ENCODE measurements around the gene SMC1A.

Gene SMC1A

DNA sequence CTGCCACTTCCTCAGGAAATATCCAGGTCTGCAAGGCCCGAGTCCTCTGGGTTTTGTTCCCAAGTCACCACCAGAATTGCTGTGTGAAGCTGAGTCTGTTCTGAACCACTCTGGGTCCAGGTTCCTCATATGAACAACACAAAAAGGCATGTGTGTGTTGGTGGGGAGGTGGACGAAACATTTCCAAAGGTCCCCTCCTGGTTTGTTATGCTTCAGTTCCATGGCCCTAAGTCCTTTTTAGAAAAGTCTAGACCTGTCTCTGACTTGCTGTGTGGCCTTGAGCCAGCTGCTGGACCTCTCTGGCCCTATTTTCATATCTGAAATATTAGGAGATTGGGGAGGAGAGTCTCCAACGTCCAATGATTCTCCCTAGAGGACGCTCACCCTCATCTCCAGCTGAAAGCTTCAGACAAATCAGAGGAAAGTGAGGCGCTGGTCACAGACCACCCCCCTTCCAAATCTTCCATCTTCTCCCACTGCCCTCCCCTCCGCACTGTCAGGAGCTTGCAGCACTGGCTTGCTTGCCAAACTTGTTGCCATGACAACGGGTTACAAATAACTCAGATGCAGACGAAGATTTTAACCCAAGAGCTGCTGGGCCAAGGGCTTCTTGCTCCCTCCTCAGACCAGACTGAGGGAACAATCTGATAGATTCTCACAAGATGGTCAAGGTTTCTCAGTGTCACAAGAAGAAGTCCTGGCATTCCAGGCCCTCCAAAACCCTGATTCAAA is 64.5 kb downstream of the SMC1A start:
- Histone ChIP-seq H3K36me3 (replicated peaks) (no peaks in the 10 kb centered on the region), H3K4me3 (ENCODE audit: low read depth, low read length) (no peak overlapping the region), H3K27me3 (replicated peaks) (no peaks in the 10 kb centered on the region), H3K27ac (no peak overlapping the region)
- TF ChIP-seq, protein P1, sequence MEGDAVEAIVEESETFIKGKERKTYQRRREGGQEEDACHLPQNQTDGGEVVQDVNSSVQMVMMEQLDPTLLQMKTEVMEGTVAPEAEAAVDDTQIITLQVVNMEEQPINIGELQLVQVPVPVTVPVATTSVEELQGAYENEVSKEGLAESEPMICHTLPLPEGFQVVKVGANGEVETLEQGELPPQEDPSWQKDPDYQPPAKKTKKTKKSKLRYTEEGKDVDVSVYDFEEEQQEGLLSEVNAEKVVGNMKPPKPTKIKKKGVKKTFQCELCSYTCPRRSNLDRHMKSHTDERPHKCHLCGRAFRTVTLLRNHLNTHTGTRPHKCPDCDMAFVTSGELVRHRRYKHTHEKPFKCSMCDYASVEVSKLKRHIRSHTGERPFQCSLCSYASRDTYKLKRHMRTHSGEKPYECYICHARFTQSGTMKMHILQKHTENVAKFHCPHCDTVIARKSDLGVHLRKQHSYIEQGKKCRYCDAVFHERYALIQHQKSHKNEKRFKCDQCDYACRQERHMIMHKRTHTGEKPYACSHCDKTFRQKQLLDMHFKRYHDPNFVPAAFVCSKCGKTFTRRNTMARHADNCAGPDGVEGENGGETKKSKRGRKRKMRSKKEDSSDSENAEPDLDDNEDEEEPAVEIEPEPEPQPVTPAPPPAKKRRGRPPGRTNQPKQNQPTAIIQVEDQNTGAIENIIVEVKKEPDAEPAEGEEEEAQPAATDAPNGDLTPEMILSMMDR (IDR thresholded peaks at IDR 0.05; ENCODE audit: low read depth, low read length, missing control alignments) = no peak
- in situ Hi-C loops (cut with HindIII; ENCODE audit: low pct_ligation_motif_present, low sequenced_read_pairs) = no loop called here
- peak; percentile 41 for DNase-seq

DNA sequence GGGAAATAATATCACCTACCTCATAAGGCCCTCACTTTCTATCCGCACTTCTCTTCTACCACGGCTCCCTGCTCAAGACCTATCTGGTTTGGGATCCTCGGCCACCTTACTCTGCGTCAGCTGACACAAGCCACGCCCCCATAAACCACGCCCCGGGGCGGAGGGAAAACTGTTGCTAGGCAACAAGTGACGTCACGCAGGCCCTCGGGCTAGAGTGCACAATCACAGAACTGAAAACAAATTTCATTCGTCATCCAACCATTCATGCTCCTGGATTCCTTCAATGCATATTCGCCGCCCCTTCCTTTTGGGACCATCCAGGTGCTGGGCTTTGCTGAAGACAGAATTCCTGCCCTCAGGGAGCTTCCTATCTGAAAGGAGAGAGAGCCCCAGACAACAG is 66.3 kb downstream of the SMC1A start:
- in situ Hi-C loops (cut with HindIII; ENCODE audit: low pct_ligation_motif_present, low sequenced_read_pairs) = no loop called here
- DNase-seq = peak; percentile 6

DNA sequence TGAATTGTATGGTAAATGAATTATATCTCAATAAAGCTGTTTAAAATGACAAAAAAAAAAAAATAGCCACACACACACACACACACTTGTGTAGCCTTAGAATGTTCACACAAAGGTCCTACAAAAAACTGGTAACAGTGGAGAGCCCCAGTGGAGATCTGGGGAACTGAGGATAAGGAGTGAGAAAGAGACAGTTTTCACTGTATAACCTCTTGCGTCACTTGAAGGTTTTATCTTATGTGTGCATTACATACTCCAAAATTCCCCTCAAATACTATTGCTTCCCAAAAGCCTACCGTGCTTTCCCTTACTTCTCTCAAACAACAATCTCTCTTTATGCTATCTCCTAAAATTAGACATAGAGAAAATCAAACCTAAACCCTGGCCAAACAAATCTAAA is 67.8 kb downstream of the SMC1A start:
- in situ Hi-C loops (cut with HindIII; ENCODE audit: low pct_ligation_motif_present, low sequenced_read_pairs) = no loop called here
- Histone ChIP-seq H3K27ac (no peak overlapping the region), H3K27me3 (replicated peaks) (no peaks in the 10 kb centered on the region), H3K4me3 (ENCODE audit: low read depth, low read length) (no peak overlapping the region), H3K36me3 (replicated peaks) (no peaks in the 10 kb centered on the region)
- TF ChIP-seq, protein P1 (IDR thresholded peaks at IDR 0.05; ENCODE audit: low read depth, low read length, missing control alignments) = peak; percentile 33
- no peak for DNase-seq

More for the DNA sequence above, 66.3 kb downstream of the SMC1A start:
- H3K27me3 ChIP-seq (replicated peaks) = no peaks in the 10 kb centered on the region
- no peak overlapping the region for H3K27ac ChIP-seq
- H3K36me3 ChIP-seq (replicated peaks) = no peaks in the 10 kb centered on the region
- TF ChIP-seq, protein P1 (IDR thresholded peaks at IDR 0.05; ENCODE audit: low read depth, low read length, missing control alignments) = no peak
- H3K4me3 ChIP-seq (ENCODE audit: low read depth, low read length) = no peak overlapping the region

DNA sequence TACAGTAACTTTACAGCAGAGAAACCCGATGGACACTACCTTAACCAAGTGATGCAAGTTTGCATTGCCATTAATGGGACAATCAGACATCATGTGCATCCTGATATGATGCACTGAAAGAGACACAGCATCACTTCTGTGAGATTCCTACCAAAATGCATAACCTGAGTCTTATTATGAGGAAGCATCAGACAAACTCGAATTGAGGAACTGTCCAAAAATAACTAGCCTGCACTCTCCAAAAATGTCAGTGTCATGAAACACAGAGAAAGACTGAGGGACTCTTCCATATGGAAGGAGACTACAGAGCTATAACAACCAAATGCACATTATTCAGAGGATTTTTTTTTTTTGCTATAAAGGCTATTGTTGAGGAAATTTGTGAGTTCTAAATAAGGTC is 74.5 kb downstream of the SMC1A start:
- TF ChIP-seq, protein P1 (IDR thresholded peaks at IDR 0.05; ENCODE audit: low read depth, low read length, missing control alignments) = no peak
- no peaks in the 10 kb centered on the region for H3K36me3 ChIP-seq (replicated peaks)
- in situ Hi-C loops (cut with HindIII; ENCODE audit: low pct_ligation_motif_present, low sequenced_read_pairs) = no loop called here
- no peak overlapping the region for H3K27ac ChIP-seq
- no peak overlapping the region for H3K4me3 ChIP-seq (ENCODE audit: low read depth, low read length)
- DNase-seq = no peak
- H3K27me3 ChIP-seq (replicated peaks) = no peaks in the 10 kb centered on the region

DNA sequence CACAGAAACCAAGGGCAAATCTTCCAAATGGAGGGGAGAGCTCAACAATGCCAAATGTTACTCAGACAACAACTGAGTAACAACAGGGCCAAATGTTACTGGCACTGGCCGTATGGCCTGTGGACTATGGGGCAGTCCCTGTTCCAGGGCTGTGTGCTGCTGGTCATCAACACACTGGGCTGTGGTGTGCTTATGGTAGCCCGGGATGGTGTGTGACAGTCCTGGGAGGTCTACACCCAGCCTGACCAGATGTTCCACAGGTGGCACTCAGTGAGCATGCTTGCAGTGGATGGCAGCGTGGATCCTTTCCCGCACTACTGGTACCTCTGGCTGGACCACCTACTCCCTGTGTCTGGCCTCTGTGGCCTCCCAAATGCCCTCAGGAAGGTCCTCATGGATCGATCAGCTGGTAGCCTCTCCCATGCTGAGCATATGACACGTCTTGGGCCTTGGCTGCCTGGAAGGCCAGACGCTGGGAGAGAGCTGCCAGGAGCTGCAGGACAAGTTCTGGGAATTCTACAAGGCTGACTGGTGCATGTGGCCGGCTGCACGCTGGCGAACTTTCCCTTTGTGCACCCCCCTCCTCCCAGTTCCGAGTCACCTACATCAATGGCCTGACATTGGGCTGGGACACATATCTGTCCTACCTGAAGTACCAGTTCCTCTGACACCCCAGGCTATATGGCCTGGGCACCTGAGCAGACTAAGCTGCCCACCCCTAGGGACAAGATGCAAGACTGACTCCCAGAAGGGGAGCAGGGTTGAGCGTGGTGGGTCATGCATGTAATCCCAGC is 81.4 kb downstream of the SMC1A start:
- in situ Hi-C loops (cut with HindIII; ENCODE audit: low pct_ligation_motif_present, low sequenced_read_pairs) = no loop called here
- TF ChIP-seq, protein P1 (IDR thresholded peaks at IDR 0.05; ENCODE audit: low read depth, low read length, missing control alignments) = no peak
- H3K27me3 ChIP-seq (replicated peaks) = no peaks in the 10 kb centered on the region
- no peak overlapping the region for H3K4me3 ChIP-seq (ENCODE audit: low read depth, low read length)
- H3K27ac ChIP-seq = no peak overlapping the region
- DNase-seq = no peak
- no peaks in the 10 kb centered on the region for H3K36me3 ChIP-seq (replicated peaks)
